WTC11 (cell line): ENCODE results near the gene PDCD1LG2.

ENCODE experiments used
- CTCF ChIP-seq: fragments of 200-600 bp; IDR thresholded peaks from 2 replicates; pipeline ENCODE4 v1.8.0; 2022; ENCODE audit warnings: antibody characterized with exemption
- ESRRA ChIP-seq: sonication (generic); formaldehyde crosslinking; IDR thresholded peaks from 2 replicates; pipeline ENCODE4 v1.8.1; 2022; ENCODE audit warnings: mild to moderate bottlenecking, missing genetic modification reagents, borderline replicate concordance
- ETV6 ChIP-seq: sonication (generic); formaldehyde crosslinking; IDR thresholded peaks from 2 replicates; pipeline ENCODE4 v1.8.1; 2022; ENCODE audit warnings: mild to moderate bottlenecking, missing genetic modification reagents
- IRF1 ChIP-seq: sonication (generic); formaldehyde crosslinking; IDR thresholded peaks from 2 replicates; pipeline ENCODE4 v1.8.0; 2023; ENCODE audit warnings: missing genetic modification reagents
- JUN ChIP-seq: sonication (generic); formaldehyde crosslinking; IDR thresholded peaks from 2 replicates; pipeline ENCODE4 v1.8.0; 2023; ENCODE audit warnings: mild to moderate bottlenecking, missing genetic modification reagents
- NR2C2 ChIP-seq: sonication (generic); formaldehyde crosslinking; IDR thresholded peaks from 2 replicates; pipeline ENCODE4 v1.8.0; 2022; ENCODE audit warnings: mild to moderate bottlenecking, missing genetic modification reagents
- NR3C1 ChIP-seq: sonication (generic); formaldehyde crosslinking; conservative IDR thresholded peaks from 2 replicates; pipeline ENCODE4 v1.8.1; 2023; ENCODE audit warnings: low read depth, mild to moderate bottlenecking, missing genetic modification reagents
- TEAD4 ChIP-seq: sonication (generic); formaldehyde crosslinking; IDR thresholded peaks from 2 replicates; pipeline ENCODE4 v1.8.0; 2022; ENCODE audit warnings: mild to moderate bottlenecking, missing genetic modification reagents
- ZBTB21 ChIP-seq: sonication (generic); formaldehyde crosslinking; IDR thresholded peaks from 2 replicates; pipeline ENCODE4 v1.8.1; 2023; ENCODE audit warnings: mild to moderate bottlenecking, missing genetic modification reagents, borderline replicate concordance
- ZNF671 ChIP-seq: fragments of 250-450 bp; sonication (Bioruptor Pico); IDR thresholded peaks from 2 replicates; pipeline ENCODE4 v1.8.0; 2021; ENCODE audit warnings: mild to moderate bottlenecking
- TF ChIP-seq, protein P1 (sequence below): fragments of 250-450 bp; sonication (Bioruptor Pico); IDR thresholded peaks from 2 replicates; pipeline ENCODE4 v1.8.0; 2021; ENCODE audit warnings: mild to moderate bottlenecking

- no peak for TF ChIP-seq CTCF
- no peak for TF ChIP-seq JUN (CRISPR knock-in tag)
- TF ChIP-seq ETV6 = no peak
- TF ChIP-seq ZBTB21 (CRISPR knock-in tag) = no peak
- no peak for TF ChIP-seq ESRRA (CRISPR knock-in tag)
- TF ChIP-seq IRF1 = no peak
- TF ChIP-seq ZNF671 (CRISPR knock-in tag) = no peak
- TF ChIP-seq, protein P1, sequence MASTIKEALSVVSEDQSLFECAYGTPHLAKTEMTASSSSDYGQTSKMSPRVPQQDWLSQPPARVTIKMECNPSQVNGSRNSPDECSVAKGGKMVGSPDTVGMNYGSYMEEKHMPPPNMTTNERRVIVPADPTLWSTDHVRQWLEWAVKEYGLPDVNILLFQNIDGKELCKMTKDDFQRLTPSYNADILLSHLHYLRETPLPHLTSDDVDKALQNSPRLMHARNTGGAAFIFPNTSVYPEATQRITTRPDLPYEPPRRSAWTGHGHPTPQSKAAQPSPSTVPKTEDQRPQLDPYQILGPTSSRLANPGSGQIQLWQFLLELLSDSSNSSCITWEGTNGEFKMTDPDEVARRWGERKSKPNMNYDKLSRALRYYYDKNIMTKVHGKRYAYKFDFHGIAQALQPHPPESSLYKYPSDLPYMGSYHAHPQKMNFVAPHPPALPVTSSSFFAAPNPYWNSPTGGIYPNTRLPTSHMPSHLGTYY (CRISPR knock-in tag) = no peak
- no peak for TF ChIP-seq NR3C1 (CRISPR knock-in tag)
- TF ChIP-seq NR2C2 = no peak
- no peak for TF ChIP-seq TEAD4 (CRISPR knock-in tag)
Observed at GRCh38 chr9:5483306-5483705, 27.0 kb upstream of the PDCD1LG2 start.
